Measurements from ENCODE around the gene CES2.
"Not testable (repeated sequence)": the region's sequence is repeated elsewhere in the genome, so short reads cannot be mapped to it uniquely, and the experiment has no call there.

Gene CES2

GRCh38 chr16:66973716-66974115 is 38.4 kb downstream of the CES2 start:
- H3K4me3 ChIP-seq (ENCODE audit: low read length), result no peak overlapping the region
- no peaks in the 10 kb centered on the region for H3K36me3 ChIP-seq (ENCODE audit: control insufficient read depth, insufficient read depth, low read length)
- no peaks in the 10 kb centered on the region for H3K9me3 ChIP-seq (ENCODE audit: control insufficient read depth, low read length)
- H3K9ac ChIP-seq (ENCODE audit: low read length), result no peak overlapping the region
- H3K27me3 ChIP-seq (ENCODE audit: control insufficient read depth, insufficient read depth, low read length), result no peaks in the 10 kb centered on the region
- peaks cover 6% of the 10 kb centered on the region for H3K4me1 ChIP-seq (ENCODE audit: control insufficient read depth, insufficient read depth, low read length)

GRCh38 chr16:66974156-66974931 is 39.0 kb downstream of the CES2 start:
- not testable (repeated sequence) for H3K9me3 ChIP-seq (ENCODE audit: control insufficient read depth, low read length); H3K36me3 ChIP-seq (ENCODE audit: control insufficient read depth, insufficient read depth, low read length)

GRCh38 chr16:66974932-66975246 is 39.6 kb downstream of the CES2 start:
- not testable (repeated sequence) for H3K9me3 ChIP-seq (ENCODE audit: control insufficient read depth, low read length); H3K27me3 ChIP-seq (ENCODE audit: control insufficient read depth, insufficient read depth, low read length)

More at GRCh38 chr16:66974156-66974931, 39.0 kb downstream of the CES2 start:
- not testable (repeated sequence) for H3K9ac ChIP-seq (ENCODE audit: low read length); H3K4me3 ChIP-seq (ENCODE audit: low read length); H3K27me3 ChIP-seq (ENCODE audit: control insufficient read depth, insufficient read depth, low read length); H3K4me1 ChIP-seq (ENCODE audit: control insufficient read depth, insufficient read depth, low read length)

GRCh38 chr16:66975302-66975893 is 40.1 kb downstream of the CES2 start:
- H3K4me3 ChIP-seq (ENCODE audit: low read length), result no peak overlapping the region
- no peak overlapping the region for H3K9ac ChIP-seq (ENCODE audit: low read length)
- H3K27me3 ChIP-seq (ENCODE audit: control insufficient read depth, insufficient read depth, low read length), result no peaks in the 10 kb centered on the region
- peaks cover 13% of the 10 kb centered on the region for H3K4me1 ChIP-seq (ENCODE audit: control insufficient read depth, insufficient read depth, low read length)
- H3K36me3 ChIP-seq (ENCODE audit: control insufficient read depth, insufficient read depth, low read length), result no peaks in the 10 kb centered on the region
- no peaks in the 10 kb centered on the region for H3K9me3 ChIP-seq (ENCODE audit: control insufficient read depth, low read length)

More at GRCh38 chr16:66974932-66975246, 39.6 kb downstream of the CES2 start:
- H3K4me1 ChIP-seq (ENCODE audit: control insufficient read depth, insufficient read depth, low read length), result peaks cover 13% of the 10 kb centered on the region
- H3K36me3 ChIP-seq (ENCODE audit: control insufficient read depth, insufficient read depth, low read length); H3K9ac ChIP-seq (ENCODE audit: low read length); H3K4me3 ChIP-seq (ENCODE audit: low read length): not testable (repeated sequence)

- peaks cover 13% of the 10 kb centered on the region for H3K4me1 ChIP-seq (ENCODE audit: control insufficient read depth, insufficient read depth, low read length)
- H3K9ac ChIP-seq (ENCODE audit: low read length), result no peak overlapping the region
- no peak overlapping the region for H3K4me3 ChIP-seq (ENCODE audit: low read length)
- H3K36me3 ChIP-seq (ENCODE audit: control insufficient read depth, insufficient read depth, low read length), result no peaks in the 10 kb centered on the region
- H3K27me3 ChIP-seq (ENCODE audit: control insufficient read depth, insufficient read depth, low read length), result no peaks in the 10 kb centered on the region
- no peaks in the 10 kb centered on the region for H3K9me3 ChIP-seq (ENCODE audit: control insufficient read depth, low read length)
Observed at GRCh38 chr16:66976746-66977145, 41.4 kb downstream of the CES2 start.

- Histone ChIP-seq H3K9me3 (ENCODE audit: control insufficient read depth, low read length) (no peaks in the 10 kb centered on the region), H3K27me3 (ENCODE audit: control insufficient read depth, insufficient read depth, low read length) (no peaks in the 10 kb centered on the region), H3K9ac (ENCODE audit: low read length) (no peak overlapping the region), H3K4me3 (ENCODE audit: low read length) (no peak overlapping the region), H3K4me1 (ENCODE audit: control insufficient read depth, insufficient read depth, low read length) (peaks cover 13% of the 10 kb centered on the region), H3K36me3 (ENCODE audit: control insufficient read depth, insufficient read depth, low read length) (no peaks in the 10 kb centered on the region)
Observed at GRCh38 chr16:66977341-66978113, 42.2 kb downstream of the CES2 start.

GRCh38 chr16:66979011-66979717 is 43.8 kb downstream of the CES2 start:
- H3K9me3 ChIP-seq (ENCODE audit: control insufficient read depth, low read length), result no peaks in the 10 kb centered on the region
- no peak overlapping the region for H3K4me3 ChIP-seq (ENCODE audit: low read length)
- no peak overlapping the region for H3K9ac ChIP-seq (ENCODE audit: low read length)
- H3K27me3 ChIP-seq (ENCODE audit: control insufficient read depth, insufficient read depth, low read length), result no peaks in the 10 kb centered on the region
- H3K36me3 ChIP-seq (ENCODE audit: control insufficient read depth, insufficient read depth, low read length), result no peaks in the 10 kb centered on the region
- peaks cover 13% of the 10 kb centered on the region for H3K4me1 ChIP-seq (ENCODE audit: control insufficient read depth, insufficient read depth, low read length)

GRCh38 chr16:66983033-66983432 is 47.7 kb downstream of the CES2 start:
- no peaks in the 10 kb centered on the region for H3K36me3 ChIP-seq (ENCODE audit: control insufficient read depth, insufficient read depth, low read length)
- no peak overlapping the region for H3K4me3 ChIP-seq (ENCODE audit: low read length)
- peaks cover 7% of the 10 kb centered on the region for H3K4me1 ChIP-seq (ENCODE audit: control insufficient read depth, insufficient read depth, low read length)
- H3K27me3 ChIP-seq (ENCODE audit: control insufficient read depth, insufficient read depth, low read length), result no peaks in the 10 kb centered on the region
- H3K9ac ChIP-seq (ENCODE audit: low read length), result no peak overlapping the region
- no peaks in the 10 kb centered on the region for H3K9me3 ChIP-seq (ENCODE audit: control insufficient read depth, low read length)

GRCh38 chr16:66984892-66985311 is 49.6 kb downstream of the CES2 start:
- H3K4me3 ChIP-seq (ENCODE audit: low read length), result no peak overlapping the region
- H3K9ac ChIP-seq (ENCODE audit: low read length), result no peak overlapping the region
- H3K27me3 ChIP-seq (ENCODE audit: control insufficient read depth, insufficient read depth, low read length), result no peaks in the 10 kb centered on the region
- no peaks in the 10 kb centered on the region for H3K9me3 ChIP-seq (ENCODE audit: control insufficient read depth, low read length)
- no peaks in the 10 kb centered on the region for H3K4me1 ChIP-seq (ENCODE audit: control insufficient read depth, insufficient read depth, low read length)
- H3K36me3 ChIP-seq (ENCODE audit: control insufficient read depth, insufficient read depth, low read length), result no peaks in the 10 kb centered on the region

- H3K9me3 ChIP-seq (ENCODE audit: control insufficient read depth, low read length), result no peaks in the 10 kb centered on the region
- no peaks in the 10 kb centered on the region for H3K36me3 ChIP-seq (ENCODE audit: control insufficient read depth, insufficient read depth, low read length)
- no peak overlapping the region for H3K4me3 ChIP-seq (ENCODE audit: low read length)
- no peaks in the 10 kb centered on the region for H3K4me1 ChIP-seq (ENCODE audit: control insufficient read depth, insufficient read depth, low read length)
- H3K9ac ChIP-seq (ENCODE audit: low read length), result no peak overlapping the region
- H3K27me3 ChIP-seq (ENCODE audit: control insufficient read depth, insufficient read depth, low read length), result no peaks in the 10 kb centered on the region
Observed at GRCh38 chr16:66986559-66986958, 51.2 kb downstream of the CES2 start.

GRCh38 chr16:66988197-66988788 is 53.0 kb downstream of the CES2 start, which contains the start of gene CES4A:
TSS of gene CES4A (plus strand) at chr16:66988589. CDS start at chr16:66988773, 184 bp downstream.
- Histone ChIP-seq H3K9me3 (ENCODE audit: control insufficient read depth, low read length) (no peaks in the 10 kb centered on the region), H3K4me3 (ENCODE audit: low read length) (no peak within 1 kb of the TSS), H3K9ac (ENCODE audit: low read length) (no peak within 1 kb of the TSS), H3K4me1 (ENCODE audit: control insufficient read depth, insufficient read depth, low read length) (no peaks in the 10 kb centered on the region), H3K27me3 (ENCODE audit: control insufficient read depth, insufficient read depth, low read length) (no peaks in the 10 kb centered on the region), H3K36me3 (ENCODE audit: control insufficient read depth, insufficient read depth, low read length) (no peaks in the 10 kb centered on the region)
